Chondrocyte (in vitro differentiated cells): ENCODE data around the gene UVSSA. TPM values are rescaled to one million over a fixed set of nuclear protein-coding genes. Genes with fewer than 3 reads are reported as not detected.

Experiments used
- DNase-seq: peaks from one replicate; pipeline ENCODE4 v3.0.0; 2021; ENCODE audit warnings: mixed read lengths, low spot score
- H3K27ac Mint-ChIP-seq: one replicate; pipeline ENCODE4 v1.8.0; 2021; ENCODE audit warnings: mild to moderate bottlenecking, moderate library complexity, mixed read lengths; ENCODE audit not compliant: unreplicated experiment
- H3K27me3 Mint-ChIP-seq: 2 replicates; pipeline ENCODE4 v1.8.0; 2021; ENCODE audit warnings: low read depth, mixed read lengths
- H3K36me3 Mint-ChIP-seq: 2 replicates; pipeline ENCODE4 v1.8.0; 2021; ENCODE audit warnings: low read depth, mixed read lengths
- H3K4me1 Mint-ChIP-seq: 2 replicates; pipeline ENCODE4 v1.8.0; 2021; ENCODE audit warnings: low read depth, mild to moderate bottlenecking, mixed read lengths
- H3K4me3 Mint-ChIP-seq: one replicate; pipeline ENCODE4 v1.8.0; 2021; ENCODE audit warnings: mild to moderate bottlenecking, moderate library complexity, mixed read lengths; ENCODE audit not compliant: unreplicated experiment
- H3K9me3 Mint-ChIP-seq: 2 replicates; pipeline ENCODE4 v1.8.0; 2021; ENCODE audit warnings: low read depth, mixed read lengths
- CTCF ChIP-seq: fragments of 200-600 bp; sonication (generic); IDR thresholded peaks from 2 replicates; pipeline ENCODE4 v1.5.0; 2021; ENCODE audit warnings: antibody characterized with exemption, mild to moderate bottlenecking, moderate library complexity
- total RNA-seq: library from RNA; stranded (reverse); gene quantifications from 3 replicates; pipeline ENCODE4 v1.2.1, GENCODE V29; 2021

UVSSA gene
- total RNA-seq, 1 donor from 2014 or later: 20.9 TPM

DNA sequence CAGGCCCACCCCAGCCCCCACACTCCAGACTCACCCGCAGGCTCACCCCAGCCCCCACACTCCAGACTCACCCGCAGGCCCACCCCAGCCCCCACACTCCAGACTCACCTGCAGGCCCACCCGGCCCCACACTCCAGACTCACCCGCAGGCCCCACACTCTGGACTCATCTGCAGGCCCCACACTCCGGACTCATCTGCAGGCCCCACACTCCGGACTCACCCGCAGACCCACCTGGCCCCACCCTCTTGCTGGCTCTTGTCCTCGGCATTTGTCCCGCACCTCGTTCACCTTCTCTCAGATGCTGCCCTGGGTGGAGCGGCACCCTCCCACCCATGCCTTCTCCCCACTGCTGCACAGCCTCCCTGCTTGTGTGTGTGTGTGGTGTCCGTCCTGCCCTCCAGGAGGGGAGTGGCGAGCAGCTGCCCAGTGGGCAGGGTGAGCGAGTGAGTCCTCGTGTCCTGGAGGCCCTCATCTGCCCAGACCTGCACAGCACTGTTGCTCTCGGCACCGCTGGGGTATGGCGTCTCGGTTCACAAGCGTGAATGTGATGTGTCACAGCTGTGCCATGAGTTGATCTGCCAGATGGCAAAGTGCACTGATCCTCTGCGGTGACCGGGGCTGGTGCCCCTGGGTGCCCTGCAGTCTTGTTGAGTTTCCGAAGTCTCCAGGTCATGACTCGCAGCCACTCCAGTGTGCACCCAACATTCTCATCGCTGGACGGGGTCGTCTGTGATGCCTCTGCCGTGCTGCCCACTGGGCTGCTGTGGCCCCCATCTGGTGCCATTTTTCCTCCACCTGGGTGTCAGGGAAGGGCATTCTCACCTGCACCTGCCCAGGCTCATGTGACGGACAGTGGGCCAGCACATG is 29.6 kb upstream of the UVSSA start:
- peak; percentile 90 for DNase-seq
- no peak overlapping the region for H3K27ac Mint-ChIP-seq
- TF ChIP-seq CTCF: no peak
- no peaks in the 10 kb centered on the region for H3K27me3 Mint-ChIP-seq
- H3K4me3 Mint-ChIP-seq: no peak overlapping the region
- H3K4me1 Mint-ChIP-seq: no peaks in the 10 kb centered on the region
- H3K9me3 Mint-ChIP-seq: no peaks in the 10 kb centered on the region
- peaks cover 31% of the 10 kb centered on the region for H3K36me3 Mint-ChIP-seq

DNA sequence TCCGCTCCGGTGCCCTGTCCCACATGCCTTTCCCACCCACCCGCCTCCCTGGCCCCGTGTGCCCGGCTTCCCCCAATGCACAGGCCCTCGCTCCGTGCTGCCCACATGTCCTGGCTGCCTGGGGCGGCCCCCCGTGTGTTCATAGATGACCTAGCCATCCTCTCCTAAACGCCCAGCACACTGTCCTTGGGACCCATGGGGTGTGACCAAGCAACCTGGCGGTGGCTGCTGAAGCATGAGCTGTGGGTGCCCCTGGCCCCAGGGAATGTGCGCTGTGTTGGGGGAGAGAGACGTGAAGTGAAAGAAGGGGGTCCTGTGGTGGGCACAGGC is 29.0 kb upstream of the UVSSA start:
- no peaks in the 10 kb centered on the region for H3K27me3 Mint-ChIP-seq
- no peaks in the 10 kb centered on the region for H3K4me1 Mint-ChIP-seq
- DNase-seq: no peak
- no peak overlapping the region for H3K4me3 Mint-ChIP-seq
- H3K9me3 Mint-ChIP-seq: no peaks in the 10 kb centered on the region
- peaks cover 33% of the 10 kb centered on the region for H3K36me3 Mint-ChIP-seq
- H3K27ac Mint-ChIP-seq: no peak overlapping the region
- TF ChIP-seq CTCF: no peak

DNA sequence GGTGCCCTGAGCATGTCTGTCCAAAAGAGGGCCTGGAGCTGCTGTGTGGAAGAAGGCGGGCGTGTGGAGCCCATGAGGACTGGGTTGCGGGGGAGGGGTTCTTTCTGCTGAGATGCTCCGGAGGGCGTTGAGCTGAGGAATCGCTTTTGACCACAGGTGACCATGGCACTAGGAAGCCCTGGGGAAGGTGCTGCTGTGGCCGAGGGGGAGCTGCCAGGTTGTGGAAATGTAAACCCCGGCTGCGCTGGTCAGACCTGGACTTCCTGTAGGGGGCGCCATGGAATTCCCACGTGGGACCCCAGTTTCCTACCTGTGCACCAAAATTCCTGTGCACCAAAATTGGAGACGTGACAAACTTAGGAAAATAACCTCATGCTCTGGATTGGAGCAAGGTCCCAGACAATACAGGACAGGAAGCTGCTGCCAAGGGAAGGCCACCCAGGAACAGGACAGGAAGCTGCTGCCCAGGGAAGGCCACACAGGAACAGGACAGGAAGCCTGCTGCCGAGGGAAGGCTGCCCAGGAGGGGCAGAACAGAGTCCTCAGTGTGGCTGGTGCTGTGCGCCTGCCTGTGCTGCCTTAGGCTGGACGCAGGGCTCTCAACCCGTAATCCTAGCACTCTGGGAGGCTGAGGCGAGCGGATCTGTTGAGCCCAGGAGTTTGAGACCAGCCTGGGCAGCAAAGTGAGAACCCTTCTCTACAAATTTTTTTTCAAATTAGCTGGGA is 28.4 kb upstream of the UVSSA start:
- Mint-ChIP-seq H3K36me3 (peaks cover 29% of the 10 kb centered on the region), H3K4me3 (no peak overlapping the region)
- TF ChIP-seq CTCF: peak; percentile 67

DNA sequence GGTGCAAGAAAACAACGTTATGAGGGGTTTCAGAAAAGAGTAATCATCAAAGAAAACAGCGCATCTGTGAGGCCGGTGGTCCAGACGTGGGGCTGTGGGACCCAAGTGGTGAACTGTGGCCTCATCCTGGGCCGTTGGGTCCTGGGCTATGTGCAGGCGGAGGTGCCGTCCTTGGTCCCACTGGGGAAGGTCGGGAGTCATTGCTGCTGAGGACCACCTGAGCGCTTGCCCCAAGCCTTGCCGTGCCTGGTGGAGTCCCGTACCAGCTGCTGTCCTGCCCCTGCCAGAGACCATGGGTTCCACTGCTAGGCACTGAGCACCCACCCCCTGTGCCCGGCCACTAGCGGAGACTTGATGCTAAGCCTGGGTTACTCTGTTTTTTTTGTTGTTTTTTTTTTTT is 25.5 kb upstream of the UVSSA start:
- H3K27me3 Mint-ChIP-seq: no peaks in the 10 kb centered on the region
- H3K9me3 Mint-ChIP-seq: no peaks in the 10 kb centered on the region
- no peaks in the 10 kb centered on the region for H3K4me1 Mint-ChIP-seq
- no peak for TF ChIP-seq CTCF
- H3K36me3 Mint-ChIP-seq: peaks cover 21% of the 10 kb centered on the region
- no peak overlapping the region for H3K4me3 Mint-ChIP-seq
- H3K27ac Mint-ChIP-seq: peak overlapping the region; percentile 33
- DNase-seq: peak; percentile 85

More for the DNA sequence above, 28.4 kb upstream of the UVSSA start:
- Mint-ChIP-seq H3K27me3 (no peaks in the 10 kb centered on the region), H3K27ac (no peak overlapping the region), H3K4me1 (no peaks in the 10 kb centered on the region), H3K9me3 (no peaks in the 10 kb centered on the region)
- DNase-seq: peak; percentile 57

DNA sequence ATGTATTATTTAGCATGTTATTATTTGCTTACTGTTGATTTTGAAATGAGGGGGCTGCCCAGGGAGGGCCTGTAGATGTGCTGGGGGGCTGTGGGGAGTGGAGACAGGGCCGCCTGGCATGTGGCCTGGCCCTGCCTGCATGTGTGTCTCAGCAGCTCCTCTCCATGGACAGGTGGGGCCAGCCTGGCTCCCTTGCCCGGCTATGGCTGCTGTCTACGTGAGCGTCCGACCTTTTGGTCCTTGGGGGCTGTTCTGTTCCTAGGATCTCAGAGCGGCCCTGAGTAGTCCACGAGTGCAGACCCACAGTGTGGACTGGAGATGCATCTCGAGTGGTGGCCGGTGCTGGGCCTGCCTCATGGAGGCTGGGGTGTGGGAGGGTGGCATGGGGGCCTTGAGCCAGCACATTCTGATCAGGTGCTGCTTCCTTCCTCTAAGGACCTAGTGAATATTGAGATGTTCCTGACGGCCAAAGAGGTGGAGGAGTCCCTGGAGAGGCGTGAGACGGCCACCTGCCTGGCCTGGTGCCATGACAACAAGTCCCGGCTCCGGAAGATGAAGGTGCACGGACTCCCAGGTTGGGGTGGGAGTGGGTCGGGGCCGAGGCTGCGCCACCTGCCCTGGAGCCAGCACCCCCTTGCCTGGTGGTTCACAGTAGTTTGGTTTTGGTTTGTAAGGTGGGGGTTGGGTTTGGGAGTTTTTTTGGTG is 24.9 kb upstream of the UVSSA start:
- DNase-seq: peak; percentile 68
- H3K27me3 Mint-ChIP-seq: no peaks in the 10 kb centered on the region
- peaks cover 24% of the 10 kb centered on the region for H3K36me3 Mint-ChIP-seq

More for the DNA sequence above, 24.9 kb upstream of the UVSSA start:
- Mint-ChIP-seq H3K4me1 (no peaks in the 10 kb centered on the region), H3K27ac (no peak overlapping the region), H3K9me3 (no peaks in the 10 kb centered on the region), H3K4me3 (no peak overlapping the region)
- no peak for TF ChIP-seq CTCF
